GM11168 (cell line): Measurements from ENCODE around the gene CNPY4.
"Not testable (repeated sequence)": the region's sequence is repeated elsewhere in the genome, so short reads cannot be mapped to it uniquely, and the experiment has no call there.

Experiments
- in situ Hi-C: fragments of 300-500 bp; cut with MboI; formaldehyde crosslinking; loops from one replicate; pipeline ENCODE4 v1.12.0; 2022; ENCODE audit warnings: low sequenced_read_pairs; ENCODE audit not compliant: unreplicated experiment

CNPY4 gene

DNA sequence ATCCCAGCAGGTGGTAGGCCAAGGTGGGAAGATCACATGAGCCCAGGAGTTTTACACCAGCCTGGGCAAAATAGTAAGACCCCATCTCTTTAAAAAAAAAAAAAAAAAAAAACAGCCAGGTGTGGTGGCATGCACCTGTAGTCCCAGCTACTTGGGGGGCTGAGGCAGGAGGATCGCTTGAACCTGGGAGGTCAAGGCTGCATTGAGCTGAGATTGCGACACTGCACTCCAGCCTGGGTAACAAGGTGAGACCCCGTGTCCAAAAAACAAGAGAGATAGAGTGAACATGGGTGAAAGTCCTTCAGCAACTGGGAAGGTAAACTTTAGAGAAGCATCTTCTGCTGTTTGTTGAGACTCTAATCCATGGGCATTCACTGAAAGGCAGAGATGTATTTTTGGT is 23.0 kb downstream of the CNPY4 start:
- in situ Hi-C loops, result no loop called here

DNA sequence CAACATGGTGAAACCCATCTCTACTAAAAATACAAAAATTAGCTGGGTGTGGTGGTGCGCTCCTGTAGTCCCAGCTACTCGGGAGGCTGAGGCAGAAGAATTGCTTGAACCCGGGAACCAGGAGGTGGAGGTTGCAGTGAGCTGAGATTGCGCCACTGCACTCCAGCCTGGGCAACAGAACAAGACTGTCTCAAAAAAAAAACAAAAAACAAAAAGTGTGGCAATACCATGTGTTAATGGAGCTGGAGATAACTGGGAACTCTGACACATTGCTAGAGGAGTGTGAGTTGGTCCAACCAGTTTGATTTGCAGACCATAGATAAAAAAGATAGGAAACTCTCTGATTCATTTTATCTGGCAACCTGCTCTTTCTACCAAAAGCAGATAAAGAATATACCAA is 26.9 kb downstream of the CNPY4 start:
- in situ Hi-C loops, result not testable (repeated sequence)

- in situ Hi-C loops, result no loop called here
Observed at GRCh38 chr7:100147278-100147677, 27.8 kb downstream of the CNPY4 start.

DNA sequence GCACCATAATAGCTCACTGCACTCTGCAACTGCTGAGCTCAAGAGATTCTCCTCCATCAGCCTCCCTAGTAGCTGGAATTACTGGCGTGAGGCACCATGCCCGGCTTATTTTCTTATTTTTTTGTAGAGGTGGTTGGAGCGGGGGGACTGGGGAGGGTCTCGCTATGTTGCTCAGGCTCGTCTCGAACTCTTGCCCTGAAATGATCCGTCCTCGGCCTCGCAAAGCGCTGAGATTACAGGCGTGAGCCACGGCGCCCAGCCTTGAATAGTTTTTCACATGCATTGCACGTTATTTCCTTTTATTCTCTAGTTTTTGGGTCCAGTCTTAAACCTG is 28.8 kb downstream of the CNPY4 start:
- in situ Hi-C loops, result no loop called here

- in situ Hi-C loops, result no loop called here
Observed at GRCh38 chr7:100148559-100149328, 29.3 kb downstream of the CNPY4 start, which contains the start of gene LAMTOR4. Gene LAMTOR4, plus strand, starts transcription at chr7:100148918. Its CDS starts 55 bp downstream, at chr7:100148973.

GRCh38 chr7:100152404-100152803 is 33.0 kb downstream of the CNPY4 start:
- in situ Hi-C loops, result no loop called here

DNA sequence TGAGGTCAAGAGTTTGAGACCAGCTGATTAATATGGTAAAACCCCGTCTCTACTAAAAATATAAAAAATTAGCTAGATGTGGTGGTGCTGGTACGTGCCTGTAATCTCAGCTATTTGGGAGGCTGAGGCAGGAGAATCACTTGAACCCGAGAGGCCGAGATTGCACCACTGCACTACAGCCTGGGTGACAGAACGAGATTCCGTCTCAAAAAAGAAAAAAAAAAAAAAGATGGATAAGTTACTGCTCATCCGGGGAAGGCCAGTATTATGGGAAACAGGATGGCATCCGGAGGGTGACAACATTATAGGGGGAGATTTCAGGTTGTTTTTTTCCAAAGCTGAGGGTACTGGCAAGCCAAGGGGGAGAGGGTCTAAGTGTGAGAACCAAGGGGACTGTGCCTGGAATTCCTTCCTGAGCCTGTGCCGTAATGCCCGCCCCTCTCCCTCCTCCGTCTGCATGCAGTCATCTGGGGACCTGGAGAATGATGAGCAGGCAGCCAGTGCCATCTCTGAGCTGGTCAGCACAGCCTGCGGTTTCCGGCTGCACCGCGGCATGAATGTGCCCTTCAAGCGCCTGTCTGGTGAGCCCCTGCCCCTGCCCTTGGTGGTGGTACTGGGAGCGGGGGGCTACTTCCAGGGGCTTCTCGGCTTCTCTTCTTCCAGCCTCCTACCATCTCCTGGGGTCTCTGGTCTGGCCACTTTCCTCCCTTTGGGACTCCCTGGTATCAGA is 33.7 kb downstream of the CNPY4 start:
- in situ Hi-C loops, result no loop called here

- in situ Hi-C loops, result no loop called here
Observed at GRCh38 chr7:100153708-100154535, 34.5 kb downstream of the CNPY4 start.

- in situ Hi-C loops, result no loop called here
Observed at GRCh38 chr7:100154651-100155491, 35.4 kb downstream of the CNPY4 start.

- in situ Hi-C loops, result no loop called here
Observed at GRCh38 chr7:100155553-100156317, 36.3 kb downstream of the CNPY4 start.

DNA sequence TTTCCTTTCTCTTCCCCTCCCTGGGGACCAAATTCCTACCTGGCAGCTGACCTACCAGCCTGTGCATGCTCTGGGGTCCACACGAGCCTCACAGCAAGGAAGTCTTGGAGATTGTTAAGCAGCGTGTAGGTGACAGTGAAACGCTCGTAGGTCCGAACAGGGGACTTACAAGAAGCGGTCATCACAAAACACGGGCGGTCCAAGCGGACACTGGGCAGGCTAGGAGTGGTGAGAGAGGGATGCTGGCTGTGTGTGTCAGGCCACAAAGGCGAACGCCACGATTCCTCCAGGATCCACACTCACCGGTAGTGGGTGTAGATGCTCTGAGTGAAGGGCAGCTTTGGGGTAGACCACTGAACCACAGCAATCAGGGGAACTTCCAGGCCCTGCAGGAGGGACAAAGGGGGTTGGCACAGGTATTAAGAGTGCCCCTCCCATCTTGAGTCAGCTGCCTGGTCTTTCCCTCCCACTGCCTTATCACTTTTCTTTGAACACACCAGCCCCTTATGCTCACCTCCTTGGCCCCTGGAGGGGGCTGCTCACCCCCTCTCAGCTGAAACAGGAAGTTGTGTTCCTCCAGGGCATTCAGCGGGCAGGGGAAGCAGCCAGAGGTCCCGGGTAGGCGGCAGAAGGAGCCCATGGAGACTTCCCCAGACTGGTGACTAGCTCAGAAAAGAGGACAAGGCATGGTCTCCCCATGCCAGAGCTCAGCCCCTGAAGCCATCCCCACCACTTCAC is 37.1 kb downstream of the CNPY4 start:
- in situ Hi-C loops, result no loop called here

DNA sequence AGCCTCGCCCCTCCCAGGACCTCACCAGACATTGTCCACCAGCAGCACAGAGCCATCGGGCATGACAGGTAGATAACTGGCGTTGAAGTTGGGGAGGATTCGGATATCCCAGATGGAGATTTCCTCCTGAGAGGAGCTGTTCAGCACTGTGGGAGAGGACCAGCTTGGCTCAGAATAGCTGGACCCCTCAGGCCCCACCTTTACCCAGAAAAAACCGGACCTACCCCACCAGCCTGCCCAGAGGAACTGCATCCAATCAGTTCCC is 37.6 kb downstream of the CNPY4 start:
- in situ Hi-C loops, result no loop called here

DNA sequence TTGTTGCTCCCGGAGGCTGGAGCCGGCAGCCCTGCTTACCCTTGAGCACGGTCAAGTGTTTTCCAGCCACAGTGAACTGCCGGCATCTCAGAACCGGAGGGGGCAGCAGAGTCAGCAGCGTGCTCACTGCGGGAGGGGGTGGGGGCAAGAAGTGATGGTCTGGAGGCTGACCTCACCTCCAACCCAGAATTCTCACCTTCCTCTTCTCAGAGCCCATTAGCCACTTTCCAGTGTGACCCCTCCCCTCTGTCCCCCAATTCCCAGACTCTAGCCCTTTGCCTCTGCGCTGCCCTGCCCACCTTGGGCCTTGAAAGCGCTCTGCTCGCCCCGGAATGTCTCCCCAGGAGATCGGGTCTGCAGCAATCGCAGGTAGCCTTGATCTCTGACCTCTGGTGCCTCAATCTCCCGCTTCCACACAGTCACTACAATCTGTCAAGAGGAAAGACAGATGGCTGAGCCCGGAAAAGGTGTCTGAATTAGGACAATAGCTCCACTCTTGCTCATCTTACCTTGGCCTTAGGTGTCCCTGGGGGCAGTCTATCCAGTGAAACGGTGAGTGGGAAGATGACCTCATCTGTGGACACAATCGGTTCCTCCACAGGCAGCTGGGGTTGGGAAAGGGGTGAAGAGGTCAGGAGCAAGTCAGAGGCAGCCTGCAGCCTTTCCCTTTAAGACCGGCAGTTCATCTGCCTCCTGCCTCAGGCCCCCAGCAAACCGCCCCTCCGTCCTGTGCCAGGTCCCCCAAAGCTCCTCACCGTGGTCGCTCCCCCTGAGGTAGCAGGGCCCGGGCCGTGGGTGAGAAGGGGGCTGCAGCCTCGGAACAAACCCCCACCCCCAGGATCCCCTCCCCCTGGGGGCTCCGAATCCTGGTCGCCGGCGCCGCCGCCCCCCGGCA is 38.1 kb downstream of the CNPY4 start:
- in situ Hi-C loops, result no loop called here

DNA sequence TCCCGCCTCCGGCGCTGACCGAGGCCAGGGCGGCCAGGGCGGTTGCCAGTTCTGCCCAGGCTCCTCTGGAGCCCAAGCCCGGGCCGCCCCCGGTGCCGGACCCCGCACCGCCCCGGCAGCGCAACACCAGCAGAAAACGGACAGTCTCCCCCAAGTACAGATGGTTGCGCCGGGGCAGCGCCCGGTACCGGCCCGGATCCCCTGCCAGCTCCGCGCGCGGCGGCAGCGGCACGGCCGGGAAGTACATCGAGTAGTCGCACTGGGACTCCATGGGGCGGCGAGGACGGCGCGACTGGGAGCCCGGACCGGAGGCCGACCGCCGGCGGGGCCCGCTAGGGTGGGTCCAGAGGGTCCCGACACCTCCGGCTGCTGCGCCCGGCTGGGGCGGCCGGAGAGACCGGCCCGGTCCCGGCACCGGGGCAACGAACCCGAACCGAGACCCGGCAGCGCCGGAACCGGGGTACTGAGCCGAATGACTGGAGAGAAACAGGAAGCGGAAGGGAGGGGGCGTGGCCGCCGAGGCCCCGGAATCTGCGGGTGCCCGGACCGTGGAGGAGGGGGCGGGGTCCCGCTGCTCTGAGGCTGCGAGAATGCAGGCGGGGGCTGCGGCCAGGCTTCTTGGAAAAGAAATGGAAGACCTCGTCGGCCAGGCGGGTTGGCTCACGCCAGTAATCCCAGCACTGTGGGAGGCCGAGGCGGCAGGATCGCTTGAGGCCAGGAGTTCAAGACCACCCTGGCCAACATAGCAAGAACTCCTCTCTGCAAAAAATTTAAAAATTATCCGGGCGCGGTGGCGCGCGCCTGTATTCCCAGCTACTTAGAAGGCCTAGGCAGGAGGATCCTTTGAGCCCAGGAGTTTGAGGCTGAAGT is 39.0 kb downstream of the CNPY4 start, which contains the start of gene TRAPPC14:
TSS of gene TRAPPC14 (minus strand) at position 495 of the 870 bp plus-strand sequence. CDS start at position 271, 224 bp downstream.
- in situ Hi-C loops, result no loop called here

- in situ Hi-C loops, result no loop called here
Observed at GRCh38 chr7:100159099-100159623, 39.7 kb downstream of the CNPY4 start.

GRCh38 chr7:100160067-100160466 is 40.6 kb downstream of the CNPY4 start:
- in situ Hi-C loops, result no loop called here
